Right lobe of liver (tissue), 4 donors: ENCODE measurements around the gene PTPRN2.

Experiments
- POLR2A ChIP-seq: fragments of 450-650 bp; IDR thresholded peaks from one replicate; pipeline ENCODE4 v1.6.1; 2017; ENCODE audit warnings: antibody characterized with exemption, mild to moderate bottlenecking
- TF ChIP-seq, protein P1 (sequence below), 4 donors: fragments of 200-600 bp in 3 of 4; fragments of 450-650 bp in 1 of 4; IDR thresholded peaks; one replicate each; pipeline versions ENCODE4 v1.5.1 to v1.8.0; 2016 to 2022; ENCODE audit warnings: antibody characterized with exemption in 4 of 4, mild to moderate bottlenecking in 2 of 4
- donor health status: DM: no; HTN: no; CAD: no.
- donor health status: DM: no; HTN: no; CAD: no.
- donor health status: DM: no; HTN: yes; CAD: no.

DNA sequence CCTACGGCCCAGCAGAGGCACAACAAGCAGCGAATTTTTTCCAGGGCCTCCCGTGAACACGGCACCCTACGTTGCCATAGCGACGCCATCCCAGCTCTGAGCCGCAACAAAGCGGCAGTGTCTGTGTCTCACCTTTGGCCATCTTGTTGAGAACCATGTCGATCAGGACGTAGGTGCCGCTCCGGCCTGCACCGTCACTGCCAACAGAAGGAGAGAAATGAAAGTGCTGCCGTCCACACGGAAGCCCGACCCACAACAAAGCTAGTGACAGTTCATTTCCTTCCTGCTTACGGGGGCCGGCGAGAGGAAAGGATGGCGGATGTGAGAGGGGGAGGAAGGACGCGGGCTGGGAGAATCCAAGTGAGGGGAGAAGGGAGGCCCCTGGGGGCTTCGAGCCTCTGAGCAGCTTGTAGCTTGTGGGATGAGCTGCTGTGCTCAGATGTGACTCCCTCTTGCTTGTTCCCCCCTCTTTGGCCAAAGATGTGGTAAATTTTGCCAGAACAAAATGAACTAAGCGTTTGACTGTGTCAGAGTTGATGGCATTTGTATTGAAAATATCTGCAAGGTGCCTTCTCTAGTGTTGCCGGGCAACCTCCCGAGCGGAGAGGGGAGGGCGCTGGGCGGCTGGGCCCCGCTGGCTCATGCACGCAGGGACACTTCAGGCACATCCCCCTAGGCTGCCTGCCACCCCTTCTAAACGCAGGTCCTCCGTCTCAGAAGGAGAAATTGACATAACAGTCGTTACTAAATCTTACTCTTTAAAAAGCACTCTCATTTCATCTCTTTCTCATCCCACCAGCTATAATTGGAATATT, 1018.6 kb downstream of the PTPRN2 start:
- TF ChIP-seq, protein P1, sequence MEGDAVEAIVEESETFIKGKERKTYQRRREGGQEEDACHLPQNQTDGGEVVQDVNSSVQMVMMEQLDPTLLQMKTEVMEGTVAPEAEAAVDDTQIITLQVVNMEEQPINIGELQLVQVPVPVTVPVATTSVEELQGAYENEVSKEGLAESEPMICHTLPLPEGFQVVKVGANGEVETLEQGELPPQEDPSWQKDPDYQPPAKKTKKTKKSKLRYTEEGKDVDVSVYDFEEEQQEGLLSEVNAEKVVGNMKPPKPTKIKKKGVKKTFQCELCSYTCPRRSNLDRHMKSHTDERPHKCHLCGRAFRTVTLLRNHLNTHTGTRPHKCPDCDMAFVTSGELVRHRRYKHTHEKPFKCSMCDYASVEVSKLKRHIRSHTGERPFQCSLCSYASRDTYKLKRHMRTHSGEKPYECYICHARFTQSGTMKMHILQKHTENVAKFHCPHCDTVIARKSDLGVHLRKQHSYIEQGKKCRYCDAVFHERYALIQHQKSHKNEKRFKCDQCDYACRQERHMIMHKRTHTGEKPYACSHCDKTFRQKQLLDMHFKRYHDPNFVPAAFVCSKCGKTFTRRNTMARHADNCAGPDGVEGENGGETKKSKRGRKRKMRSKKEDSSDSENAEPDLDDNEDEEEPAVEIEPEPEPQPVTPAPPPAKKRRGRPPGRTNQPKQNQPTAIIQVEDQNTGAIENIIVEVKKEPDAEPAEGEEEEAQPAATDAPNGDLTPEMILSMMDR (IDR thresholded peaks at IDR 0.05): no peak
- no peak for TF ChIP-seq POLR2A
